Naive thymus-derived CD4-positive, alpha-beta T cell (primary cell): ENCODE measurements around the gene OS9. TPM values are rescaled to one million over a fixed set of nuclear protein-coding genes. Genes with fewer than 3 reads are reported as not detected.

Experiments
- ATAC-seq: fragments of 150-1000 bp; cut with Tn5 transposase; 2 replicates; pipeline ENCODE4 v1.10.0; 2021; ENCODE audit warnings: mild to moderate bottlenecking, moderate library complexity
- CTCF ChIA-PET: fragments of 350-600 bp; sonication (Branson Sonifier 250); formaldehyde crosslinking; loops from one replicate; lab custom pipeline; 2021; ENCODE audit warnings: antibody characterized with exemption; lab: Charles Lee
- POLR2A ChIA-PET: fragments of 350-600 bp; sonication (Branson Sonifier 250); formaldehyde crosslinking; loops from one replicate; lab custom pipeline; 2021; ENCODE audit warnings: antibody characterized with exemption, inconsistent platforms; lab: Charles Lee
- DNase-seq, 9 donors: peaks; one replicate each; pipeline versions ENCODE4 v3.0.0 to v3.0.0-alpha.2; 2020 to 2022; ENCODE audit warnings: mixed read lengths in 1 of 9
- H3K27ac ChIP-seq: one replicate; pipeline ENCODE4 v1.7.0; 2013; ENCODE audit warnings: mild to moderate bottlenecking, low read depth, low read length, moderate library complexity
- H3K27me3 ChIP-seq, 2 donors: one replicate each; pipeline ENCODE4 v1.7.0; 2013; ENCODE audit warnings: low read length in 2 of 2, mild to moderate bottlenecking in 2 of 2, moderate library complexity in 2 of 2; ENCODE audit not compliant: control insufficient read depth in 2 of 2, insufficient read depth in 2 of 2
- H3K36me3 ChIP-seq, 3 experiments: 1 replicate in 2 of 3; 2 replicates in 1 of 3; pipeline ENCODE4 v1.7.0; 2013; ENCODE audit warnings: low read length in 3 of 3, mild to moderate bottlenecking in 3 of 3, moderate library complexity in 1 of 3; ENCODE audit not compliant: insufficient read depth in 3 of 3, control insufficient read depth in 2 of 3
- H3K4me1 ChIP-seq, 2 donors: one replicate each; pipeline ENCODE4 v1.7.0; 2013; ENCODE audit warnings: low read length in 2 of 2, mild to moderate bottlenecking in 2 of 2, moderate library complexity in 1 of 2; ENCODE audit not compliant: control insufficient read depth in 2 of 2, insufficient read depth in 2 of 2
- H3K4me3 ChIP-seq: 2 replicates; pipeline ENCODE4 v1.7.0; 2013; ENCODE audit warnings: mild to moderate bottlenecking, low read length
- H3K9me3 ChIP-seq, 3 experiments: 1 replicate in 2 of 3; 2 replicates in 1 of 3; pipeline ENCODE4 v1.7.0; 2013; ENCODE audit warnings: low read length in 3 of 3; ENCODE audit not compliant: control insufficient read depth in 2 of 3
- H3K27ac Mint-ChIP-seq, 9 donors: one replicate each; pipeline ENCODE4 v1.8.0; 2020 to 2022; ENCODE audit warnings: mixed read lengths in 9 of 9, mild to moderate bottlenecking in 8 of 9, moderate library complexity in 5 of 9, inconsistent platforms in 2 of 9
- H3K27me3 Mint-ChIP-seq, 5 donors: one replicate each; pipeline ENCODE4 v1.8.0; 2021 to 2022; ENCODE audit warnings: mixed read lengths in 5 of 5, mild to moderate bottlenecking in 1 of 5
- H3K36me3 Mint-ChIP-seq, 5 donors: one replicate each; pipeline ENCODE4 v1.8.0; 2020 to 2022; ENCODE audit warnings: mixed read lengths in 5 of 5, mild to moderate bottlenecking in 3 of 5, inconsistent platforms in 1 of 5
- H3K4me1 Mint-ChIP-seq, 7 donors: one replicate each; pipeline ENCODE4 v1.8.0; 2020 to 2022; ENCODE audit warnings: mixed read lengths in 7 of 7, mild to moderate bottlenecking in 3 of 7, inconsistent platforms in 1 of 7
- H3K4me3 Mint-ChIP-seq, 10 donors: one replicate each; pipeline ENCODE4 v1.8.0; 2020 to 2022; ENCODE audit warnings: mild to moderate bottlenecking in 10 of 10, mixed read lengths in 10 of 10, moderate library complexity in 6 of 10, inconsistent platforms in 2 of 10
- H3K9me3 Mint-ChIP-seq, 11 donors: one replicate each; pipeline ENCODE4 v1.8.0; 2020 to 2022; ENCODE audit warnings: mixed read lengths in 11 of 11, mild to moderate bottlenecking in 4 of 11, inconsistent platforms in 1 of 11, moderate library complexity in 1 of 11
- intact Hi-C, 2 donors: fragments of 100-400 bp; cut with micrococcal nuclease; formaldehyde crosslinking; loops; one replicate each; pipeline ENCODE4 v1.15.1; 2023
- polyA plus RNA-seq, 2 donors: library from polyadenylated mRNA; unstranded; fragments of 300-500 nt; fragmentation: Illumina TruSeq; gene quantifications; one replicate each; pipeline ENCODE4 v1.2.3, GENCODE V29; 2021
- total RNA-seq, 6 experiments: library from RNA in 5 of 6; stranded (reverse) in 5 of 6; gene quantifications; 1 replicate in 5 of 6; 2 replicates in 1 of 6; pipeline ENCODE4 v1.2.3 and lab custom pipeline; 2021 to 2026

OS9 gene
- total and polyA plus RNA-seq, 7 experiments from 2014 or later: 59.5 to 175 (median 148) TPM

- Mint-ChIP-seq H3K27ac (peak overlapping the region in 3 of 9 donors; percentile 33 to 82 (median 59)), H3K4me1 (peaks cover 6 to 23% (median 16%) of the 10 kb centered on the region in 7 donors), H3K9me3 (no peaks in the 10 kb centered on the region), H3K27me3 (no peaks in the 10 kb centered on the region), H3K36me3 (peaks cover 9 to 60% (median 26%) of the 10 kb centered on the region in 5 donors), H3K4me3 (no peak overlapping the region)
- Histone ChIP-seq H3K27ac (no peak overlapping the region), H3K36me3 (peaks cover 39 to 94% (median 42%) of the 10 kb centered on the region in 3 experiments), H3K4me3 (no peak overlapping the region), H3K27me3 (no peaks in the 10 kb centered on the region), H3K9me3 (no peaks in the 10 kb centered on the region), H3K4me1 (no peaks in the 10 kb centered on the region)
- intact Hi-C loops: no loop called here
- ATAC-seq (no peak), DNase-seq (no peak)
- CTCF ChIA-PET: no interaction called here
- POLR2A ChIA-PET: interaction anchor here (1.2 to 2.0 kb wide), 2 partner anchors 9 to 10 kb away, joined by 3 to 5 read pairs; no protein-coding TSS in a partner anchor
Observed at GRCh38 chr12:57732726-57733593, 39.0 kb downstream of the OS9 start.

- DNase-seq (no peak), ATAC-seq (no peak)
- intact Hi-C loops: no loop called here
- H3K36me3 ChIP-seq: peaks cover 39 to 92% (median 41%) of the 10 kb centered on the region in 3 experiments
- no peak overlapping the region for H3K4me3 Mint-ChIP-seq
- no peaks in the 10 kb centered on the region for H3K9me3 ChIP-seq
- peak overlapping the region in 2 of 9 donors; percentile 14 to 68 for H3K27ac Mint-ChIP-seq
- peaks cover 6 to 20% (median 17%) of the 10 kb centered on the region in 7 donors for H3K4me1 Mint-ChIP-seq
- peaks cover 9 to 55% (median 20%) of the 10 kb centered on the region in 5 donors for H3K36me3 Mint-ChIP-seq
- POLR2A ChIA-PET: interaction anchor here (2.0 kb wide), 1 partner anchor 11 kb away, joined by 5 read pairs; no protein-coding TSS in a partner anchor
- H3K27me3 Mint-ChIP-seq: no peaks in the 10 kb centered on the region
- no peak overlapping the region for H3K27ac ChIP-seq
- H3K9me3 Mint-ChIP-seq: no peaks in the 10 kb centered on the region
- CTCF ChIA-PET: no interaction called here
- H3K27me3 ChIP-seq: no peaks in the 10 kb centered on the region
- no peak overlapping the region for H3K4me3 ChIP-seq
- H3K4me1 ChIP-seq: peaks cover 0 to 2% of the 10 kb centered on the region in 2 donors
Observed at GRCh38 chr12:57733928-57734327, 40.0 kb downstream of the OS9 start.

DNA sequence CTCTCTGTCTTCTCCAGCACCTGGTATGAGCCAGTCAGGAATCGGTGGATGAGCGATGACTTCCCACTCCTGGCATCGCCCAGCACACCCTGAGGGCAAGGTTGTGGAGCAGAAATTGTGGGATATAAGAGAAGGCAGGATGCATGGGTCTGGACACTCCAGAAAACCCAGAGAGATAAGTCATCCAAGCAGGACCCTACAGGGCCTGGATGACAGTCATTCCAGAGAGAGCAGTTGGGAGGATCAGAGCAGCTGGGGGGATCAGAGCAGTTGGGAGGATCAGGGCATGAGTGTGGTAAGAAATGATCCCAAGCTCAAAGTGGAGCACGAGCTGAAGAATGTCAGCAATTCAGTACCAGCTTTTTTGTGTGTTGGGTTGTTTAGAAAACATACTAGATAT is 40.7 kb downstream of the OS9 start:
- ChIA-PET CTCF (interaction anchor here (0.9 kb wide), 2 partner anchors 25 to 62 kb away, joined by 3 to 5 read pairs; no protein-coding TSS in a partner anchor), POLR2A (interaction anchor here (1.4 kb wide), 1 partner anchor 10 kb away, joined by 4 read pairs; no protein-coding TSS in a partner anchor)
- Histone ChIP-seq H3K27me3 (no peaks in the 10 kb centered on the region), H3K9me3 (no peaks in the 10 kb centered on the region), H3K4me3 (no peak overlapping the region), H3K36me3 (peaks cover 36 to 92% (median 39%) of the 10 kb centered on the region in 3 experiments), H3K4me1 (peaks cover 3 to 8% of the 10 kb centered on the region in 2 donors), H3K27ac (peak overlapping the region; percentile 28)
- Mint-ChIP-seq H3K27ac (peak overlapping the region in 8 of 9 donors; percentile 39 to 92 (median 61)), H3K4me1 (peaks cover 12 to 27% (median 23%) of the 10 kb centered on the region in 7 donors), H3K9me3 (no peaks in the 10 kb centered on the region), H3K27me3 (no peaks in the 10 kb centered on the region), H3K36me3 (peaks cover 9 to 58% (median 20%) of the 10 kb centered on the region in 5 donors), H3K4me3 (no peak overlapping the region)
- ATAC-seq (no peak), DNase-seq (no peak)
- intact Hi-C loops: no loop called here

DNA sequence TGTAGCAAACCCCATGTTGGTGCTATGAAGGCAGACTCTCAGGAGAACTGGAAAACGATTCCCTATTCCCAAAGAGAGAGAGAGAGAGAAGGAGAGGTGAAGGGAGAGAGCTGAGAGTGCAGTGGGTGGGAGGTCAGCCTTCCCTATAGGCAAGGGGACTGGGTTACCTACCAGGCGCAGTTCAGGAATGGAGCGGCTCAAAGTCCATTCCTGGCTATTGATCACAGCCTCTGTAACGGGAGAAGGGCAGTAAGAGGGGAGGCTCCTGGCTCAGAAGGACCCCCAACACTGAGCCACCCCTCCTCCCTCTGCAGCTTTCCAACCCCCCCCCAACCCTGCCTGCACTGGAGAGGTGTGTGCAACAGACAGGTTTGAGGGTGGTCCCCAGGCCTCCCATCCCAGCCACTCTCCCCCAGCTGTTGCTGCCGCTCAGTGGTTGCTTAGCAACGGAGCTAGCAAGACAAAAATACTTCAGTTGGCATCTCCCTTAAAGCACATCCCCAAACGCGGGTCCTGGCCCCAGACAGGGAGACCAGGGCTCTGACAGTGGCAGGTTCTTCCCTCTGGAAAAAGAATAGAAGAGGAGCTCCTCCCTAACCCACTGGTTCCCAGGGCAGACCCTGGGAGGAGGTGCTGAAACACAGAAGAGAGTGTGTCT is 41.4 kb downstream of the OS9 start:
- no peaks in the 10 kb centered on the region for H3K27me3 Mint-ChIP-seq
- Histone ChIP-seq H3K27me3 (no peaks in the 10 kb centered on the region), H3K36me3 (peaks cover 32 to 89% (median 35%) of the 10 kb centered on the region in 3 experiments), H3K4me3 (no peak overlapping the region), H3K9me3 (no peaks in the 10 kb centered on the region), H3K4me1 (peaks cover 11 to 16% of the 10 kb centered on the region in 2 donors), H3K27ac (peak overlapping the region; percentile 38)
- no peaks in the 10 kb centered on the region for H3K9me3 Mint-ChIP-seq
- ChIA-PET POLR2A (interaction anchor here (1.4 kb wide), 1 partner anchor 11 kb away, joined by 4 read pairs; no protein-coding TSS in a partner anchor), CTCF (interaction anchor here (0.9 kb wide), 2 partner anchors 24 to 62 kb away, joined by 3 to 5 read pairs; no protein-coding TSS in a partner anchor)
- peaks cover 13 to 34% (median 25%) of the 10 kb centered on the region in 7 donors for H3K4me1 Mint-ChIP-seq
- ATAC-seq (no peak), DNase-seq (no peak)
- H3K27ac Mint-ChIP-seq: peak overlapping the region in 8 of 9 donors; percentile 39 to 92 (median 66)
- peaks cover 9 to 51% (median 16%) of the 10 kb centered on the region in 5 donors for H3K36me3 Mint-ChIP-seq
- no peak overlapping the region for H3K4me3 Mint-ChIP-seq
- intact Hi-C loops: no loop called here

- peaks cover 9 to 42% (median 15%) of the 10 kb centered on the region in 5 donors for H3K36me3 Mint-ChIP-seq
- ChIA-PET POLR2A (no interaction called here), CTCF (interaction anchor here (0.6 kb wide), 1 partner anchor 66 kb away, joined by 3 read pairs; no protein-coding TSS in a partner anchor)
- H3K27me3 Mint-ChIP-seq: no peaks in the 10 kb centered on the region
- ATAC-seq: no peak
- intact Hi-C loops: no loop called here
- H3K4me1 Mint-ChIP-seq: peaks cover 21 to 42% (median 32%) of the 10 kb centered on the region in 7 donors
- no peak for DNase-seq
- Histone ChIP-seq H3K27ac (peak overlapping the region; percentile 38), H3K36me3 (peaks cover 23 to 81% (median 27%) of the 10 kb centered on the region in 3 experiments), H3K9me3 (no peaks in the 10 kb centered on the region), H3K4me3 (no peak overlapping the region), H3K4me1 (peaks cover 16 to 22% of the 10 kb centered on the region in 2 donors), H3K27me3 (no peaks in the 10 kb centered on the region)
- peaks cover 0 to 2% (median 0%) of the 10 kb centered on the region in 11 donors for H3K9me3 Mint-ChIP-seq
- no peak overlapping the region for H3K4me3 Mint-ChIP-seq
- H3K27ac Mint-ChIP-seq: peak overlapping the region in 4 of 9 donors; percentile 23 to 78 (median 54)
Observed at GRCh38 chr12:57735952-57736740, 42.2 kb downstream of the OS9 start.
